GM18873 (cell line): ENCODE measurements around the gene DMKN.

Experiments
- ATAC-seq: cut with Tn5 transposase; IDR thresholded peaks from one replicate; pipeline ENCODE4 v1.9.1; 2021; ENCODE audit warnings: mild to moderate bottlenecking, moderate library complexity, moderate number of reproducible peaks; ENCODE audit not compliant: unreplicated experiment, low FRiP score

DMKN gene

GRCh38 chr19:35549879-35550523 lies 36.6 kb upstream of the DMKN start:
- ATAC-seq = no peak

GRCh38 chr19:35549174-35549788 lies 35.8 kb upstream of the DMKN start:
- no peak for ATAC-seq

GRCh38 chr19:35546532-35546931 lies 33.1 kb upstream of the DMKN start:
- ATAC-seq = no peak

GRCh38 chr19:35545855-35546381 lies 32.5 kb upstream of the DMKN start:
- peak; percentile 31 for ATAC-seq

GRCh38 chr19:35545001-35545854 lies 31.8 kb upstream of the DMKN start, which contains the start of gene TMEM147:
Gene TMEM147, plus strand, starts transcription at chr19:35545626. Its CDS starts 114 bp downstream, at chr19:35545740.
- peak; percentile 44 for ATAC-seq

GRCh38 chr19:35544110-35544802 lies 30.8 kb upstream of the DMKN start:
- no peak for ATAC-seq

GRCh38 chr19:35543280-35544109 lies 30.0 kb upstream of the DMKN start:
- ATAC-seq = no peak

- no peak for ATAC-seq
Observed at GRCh38 chr19:35542209-35542608, 28.8 kb upstream of the DMKN start.

GRCh38 chr19:35540356-35540927 lies 27.0 kb upstream of the DMKN start:
- ATAC-seq = no peak

- no peak for ATAC-seq
Observed at GRCh38 chr19:35539850-35540249, 26.4 kb upstream of the DMKN start.

GRCh38 chr19:35539314-35539713 lies 25.9 kb upstream of the DMKN start:
- ATAC-seq = no peak

- ATAC-seq = no peak
Observed at GRCh38 chr19:35534803-35535480, 21.5 kb upstream of the DMKN start.

GRCh38 chr19:35533822-35534392 lies 20.5 kb upstream of the DMKN start:
- ATAC-seq = no peak

- no peak for ATAC-seq
Observed at GRCh38 chr19:35533201-35533821, 19.9 kb upstream of the DMKN start, which contains the start of gene GAPDHS. Gene GAPDHS, plus strand, starts transcription at chr19:35533456. Its CDS starts 72 bp downstream, at chr19:35533528.

- no peak for ATAC-seq
Observed at GRCh38 chr19:35531291-35531690, 17.8 kb upstream of the DMKN start.

- ATAC-seq = no peak
Observed at GRCh38 chr19:35529241-35530218, 16.1 kb upstream of the DMKN start.
